AG08396 (cell line): ENCODE results near the gene ANKRD66.
"Not testable (repeated sequence)": the region's sequence is repeated elsewhere in the genome, so short reads cannot be mapped to it uniquely, and the experiment has no call there.

ENCODE experiments used
- DNase-seq: peaks from one replicate; pipeline ENCODE4 v3.0.0; 2012; ENCODE audit warnings: low spot score, mixed read lengths

ANKRD66 gene

DNA sequence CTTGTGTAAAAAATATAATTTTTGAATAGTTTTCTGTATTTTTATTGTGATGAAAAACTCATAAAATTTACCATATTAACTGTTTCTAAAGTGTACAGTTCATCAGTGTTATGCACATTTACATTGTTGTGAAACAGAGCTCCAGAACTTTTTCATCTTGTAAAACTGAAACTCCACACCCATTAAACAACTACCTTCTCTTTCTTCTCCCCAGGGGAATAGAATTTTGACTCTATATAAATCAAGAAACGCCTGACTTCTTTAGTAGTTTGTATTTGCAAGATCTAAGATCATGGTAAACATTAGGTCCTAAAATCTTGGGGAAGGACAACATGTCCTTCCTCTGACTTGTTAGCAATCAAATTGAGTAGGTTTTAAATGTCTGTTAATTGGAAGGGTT lies 9.1 kb downstream of the ANKRD66 start:
- DNase-seq = no peak

DNA sequence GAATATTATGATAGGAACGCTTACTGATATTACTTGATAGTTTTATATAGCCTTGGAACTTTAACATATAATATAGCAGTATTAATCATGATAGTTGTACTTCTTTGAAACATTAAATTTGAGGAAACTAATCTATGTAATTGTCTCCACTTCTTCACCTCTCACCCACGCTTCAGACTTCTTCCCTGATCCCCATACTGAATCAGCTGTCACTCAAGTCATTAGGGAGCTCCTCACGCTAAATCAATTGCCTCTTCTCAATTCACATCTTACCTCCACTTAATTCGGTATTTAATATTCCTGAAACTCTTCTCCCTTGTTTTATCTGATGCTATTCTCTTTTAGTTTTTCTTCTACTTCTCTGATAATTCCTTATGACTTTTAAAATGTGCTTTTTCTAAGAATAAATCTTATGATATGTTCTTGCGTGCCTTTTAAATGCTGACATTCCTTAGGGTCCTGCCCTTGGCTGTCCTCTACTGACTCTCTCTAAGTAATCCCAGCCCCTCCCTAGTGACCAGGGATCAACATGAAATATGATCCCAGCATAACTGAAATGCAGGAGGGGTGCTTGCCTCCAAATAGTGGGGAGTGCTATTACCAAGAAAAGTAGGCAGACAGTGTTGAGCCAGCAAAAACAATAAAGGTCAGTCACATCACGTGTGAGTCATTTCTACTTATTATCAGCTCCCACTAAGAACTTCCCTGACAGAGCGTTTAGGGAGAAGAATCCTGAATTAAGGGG lies 9.9 kb downstream of the ANKRD66 start:
- DNase-seq = no peak

DNA sequence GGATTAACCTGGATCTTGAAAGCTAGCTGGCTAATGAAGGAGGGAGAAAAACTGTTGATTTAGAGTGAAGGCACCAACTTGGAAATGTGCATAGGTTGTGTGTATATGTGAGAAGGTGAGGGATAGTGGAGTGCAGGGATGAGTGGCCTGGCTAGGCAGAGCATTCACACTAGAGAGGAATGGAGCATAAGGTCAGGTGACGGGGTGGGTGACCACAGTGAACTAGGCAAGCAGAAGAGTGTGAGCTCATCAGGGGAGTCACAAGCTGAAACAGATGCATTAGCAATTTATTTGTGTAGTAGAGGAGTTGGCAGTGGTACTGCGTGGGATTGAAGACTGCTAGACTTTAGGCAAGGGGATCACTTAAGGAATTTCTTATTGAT lies 10.5 kb downstream of the ANKRD66 start:
- DNase-seq = no peak

DNA sequence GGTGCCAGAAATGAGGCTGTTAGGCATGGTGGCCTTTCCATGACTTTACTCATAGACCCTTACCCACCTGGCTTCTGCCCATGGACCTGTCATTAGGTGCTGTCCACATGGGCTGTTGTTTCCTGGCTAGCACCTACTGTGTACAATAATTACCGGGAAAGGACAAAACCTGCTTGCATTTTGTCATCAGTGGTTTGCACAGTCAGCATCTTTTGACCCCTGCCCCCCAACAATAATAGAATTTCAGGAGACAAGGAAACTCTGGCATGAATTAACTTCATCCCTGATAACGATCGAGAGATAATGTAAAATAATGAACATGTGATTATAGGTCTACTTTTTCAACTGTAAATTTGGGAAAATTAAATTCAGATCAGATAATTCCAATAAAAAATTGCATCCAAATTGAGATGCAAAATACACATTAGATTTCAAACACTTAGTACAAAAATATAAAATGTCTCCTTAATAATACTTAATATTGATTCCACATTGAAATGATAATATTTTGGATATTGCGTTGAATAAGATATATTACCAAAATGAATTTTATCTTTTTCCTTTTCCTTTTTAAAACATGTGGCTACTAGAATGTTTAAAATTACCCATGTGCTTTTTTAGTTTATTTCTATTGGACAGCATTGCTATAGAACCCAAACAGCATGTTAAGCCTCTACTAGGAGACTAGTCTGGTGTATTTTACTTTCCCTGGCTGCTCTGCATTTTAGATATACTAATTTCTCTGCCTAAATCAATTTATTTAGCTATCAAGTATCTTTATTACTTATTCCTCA lies 12.4 kb downstream of the ANKRD66 start:
- DNase-seq = no peak

DNA sequence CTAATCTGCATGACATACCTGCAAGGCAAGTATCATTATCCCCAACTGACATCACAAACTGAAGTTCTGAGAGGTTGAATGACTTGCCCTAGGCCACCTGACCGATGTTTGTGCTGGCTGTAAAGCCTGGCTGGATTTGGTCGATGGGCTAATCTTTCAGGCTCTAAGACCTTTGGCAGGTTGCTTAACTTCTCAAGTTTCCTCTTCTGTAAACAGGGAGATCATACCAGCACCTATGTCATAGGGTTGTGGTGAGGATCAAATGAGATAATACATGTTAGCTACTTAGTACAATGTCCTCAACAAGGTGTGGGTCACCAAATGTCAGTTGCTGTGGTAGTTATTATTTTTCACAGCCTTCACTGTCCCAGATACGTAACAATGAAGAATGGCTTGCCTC lies 14.2 kb downstream of the ANKRD66 start:
- DNase-seq = no peak

DNA sequence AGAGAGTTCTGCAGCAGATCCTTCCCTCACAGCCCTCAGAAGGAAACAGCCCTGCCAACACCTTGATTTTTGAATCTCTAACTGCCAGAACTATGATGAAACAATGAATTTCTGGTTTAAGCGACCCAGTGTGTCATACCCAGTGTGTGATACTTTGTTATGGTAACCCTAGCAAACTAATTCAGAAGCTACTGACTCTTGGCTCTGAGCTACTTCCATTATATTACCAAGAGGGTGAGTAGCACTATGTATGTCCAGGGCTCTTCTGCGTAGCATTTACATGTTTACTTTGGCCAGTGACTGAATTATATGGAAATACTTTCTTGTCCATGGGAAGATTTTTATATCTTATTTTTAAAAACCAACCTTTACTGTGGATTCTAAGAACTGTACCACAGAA lies 16.7 kb downstream of the ANKRD66 start:
- no peak for DNase-seq

DNA sequence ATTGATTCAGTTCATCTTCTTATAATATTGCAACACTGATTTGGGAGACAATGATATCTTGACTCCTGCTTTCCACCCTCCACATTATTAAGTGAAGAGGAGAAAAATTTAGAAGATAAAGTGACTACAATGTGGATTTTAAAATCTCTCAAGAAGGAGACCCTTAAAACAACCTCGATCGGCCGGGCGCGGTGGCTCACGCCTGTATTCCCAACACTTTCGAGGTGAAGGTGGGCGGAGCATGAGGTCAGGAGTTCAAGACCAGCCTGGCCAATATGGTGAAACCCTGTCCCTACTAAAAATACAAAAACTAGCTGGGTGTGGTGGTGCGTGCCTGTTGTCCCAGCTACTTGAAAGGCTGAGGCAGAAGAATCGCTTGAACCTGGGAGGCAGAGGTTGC lies 17.5 kb downstream of the ANKRD66 start:
- DNase-seq = not testable (repeated sequence)

DNA sequence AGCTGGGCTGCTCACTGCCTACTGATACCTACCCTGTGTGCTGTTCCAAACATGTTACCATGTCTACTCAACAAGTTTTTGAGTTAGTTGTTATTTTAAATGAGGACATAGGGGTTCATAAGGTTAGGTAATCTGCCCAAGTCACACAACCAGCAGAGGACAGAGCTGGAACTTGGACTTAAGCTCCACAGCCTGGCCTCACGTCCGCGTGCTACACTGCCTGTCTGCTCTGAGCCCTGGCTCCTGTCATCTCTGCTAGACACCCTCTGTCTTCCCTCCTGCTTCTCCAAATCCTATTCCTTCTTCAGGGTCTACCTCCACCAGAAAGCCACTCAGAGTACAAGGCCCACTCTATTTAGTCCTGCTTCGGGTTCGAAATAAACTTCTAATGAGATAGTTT lies 18.2 kb downstream of the ANKRD66 start:
- DNase-seq = no peak

DNA sequence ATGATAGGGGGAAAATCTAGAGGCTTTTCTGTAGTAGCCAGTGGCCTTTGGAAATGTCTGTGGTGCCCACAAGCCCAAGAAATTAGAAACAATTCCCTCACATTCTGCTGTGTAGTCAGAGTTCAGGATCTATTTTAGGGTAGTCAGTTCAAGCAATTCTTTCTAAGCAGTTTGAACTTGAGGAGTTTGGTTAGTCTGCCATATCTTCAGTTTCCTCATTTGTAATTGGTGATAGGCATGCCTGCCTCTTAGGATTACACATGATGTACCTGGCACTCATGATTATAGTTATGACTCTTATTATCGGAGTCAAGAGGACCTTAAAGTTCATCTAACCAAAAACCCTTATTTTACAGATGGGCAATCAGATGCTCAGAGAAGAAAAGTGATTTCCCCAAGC lies 25.3 kb downstream of the ANKRD66 start:
- DNase-seq = no peak

DNA sequence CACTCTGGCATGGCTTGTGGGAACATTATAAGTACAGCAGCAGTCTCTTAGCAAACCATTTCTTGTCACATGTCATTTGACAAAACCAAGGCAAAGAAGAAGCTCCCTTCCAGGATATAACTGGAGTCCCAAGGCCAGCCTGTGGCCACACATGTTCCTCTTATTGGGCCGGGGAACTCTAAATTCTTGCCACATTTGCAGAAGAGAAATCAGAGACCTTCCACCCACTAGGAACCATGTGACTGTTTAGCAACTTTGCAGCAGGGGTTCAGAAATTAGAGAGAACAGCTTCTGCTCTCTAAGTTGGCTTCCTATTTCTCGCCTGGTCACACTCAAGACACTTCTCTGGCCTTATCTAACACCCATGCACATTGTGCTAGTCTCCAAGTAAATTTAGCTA lies 26.0 kb downstream of the ANKRD66 start:
- no peak for DNase-seq

DNA sequence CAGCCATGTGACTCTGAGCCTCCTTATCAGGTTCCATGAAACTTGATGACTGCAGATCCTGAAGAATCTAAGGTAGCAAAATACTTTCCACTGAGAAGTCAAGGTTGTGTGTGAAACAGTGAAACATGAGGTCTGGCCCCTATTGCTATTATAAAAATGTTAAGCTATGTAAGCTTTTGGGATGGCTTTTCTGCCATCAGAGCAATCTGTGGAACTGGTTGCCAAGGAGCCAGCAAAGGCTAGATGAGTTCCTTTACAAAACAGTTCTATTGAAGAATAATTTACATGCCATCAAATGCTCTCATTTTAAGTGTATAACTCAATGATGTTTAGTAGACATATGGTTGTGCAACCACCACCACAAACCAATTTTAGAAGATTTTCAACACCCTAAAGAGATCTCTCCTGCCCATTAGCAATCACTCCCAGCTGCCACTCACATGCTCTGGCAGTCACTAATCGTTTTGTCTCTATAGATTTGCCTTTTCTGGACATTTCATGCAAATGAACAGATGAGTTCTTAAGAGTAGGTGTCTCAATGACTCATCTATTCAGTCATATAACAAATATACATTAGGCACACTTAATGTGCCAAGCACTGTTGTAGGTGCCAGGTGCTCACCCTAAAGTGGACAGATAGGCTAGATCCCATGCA lies 26.6 kb downstream of the ANKRD66 start:
- no peak for DNase-seq

DNA sequence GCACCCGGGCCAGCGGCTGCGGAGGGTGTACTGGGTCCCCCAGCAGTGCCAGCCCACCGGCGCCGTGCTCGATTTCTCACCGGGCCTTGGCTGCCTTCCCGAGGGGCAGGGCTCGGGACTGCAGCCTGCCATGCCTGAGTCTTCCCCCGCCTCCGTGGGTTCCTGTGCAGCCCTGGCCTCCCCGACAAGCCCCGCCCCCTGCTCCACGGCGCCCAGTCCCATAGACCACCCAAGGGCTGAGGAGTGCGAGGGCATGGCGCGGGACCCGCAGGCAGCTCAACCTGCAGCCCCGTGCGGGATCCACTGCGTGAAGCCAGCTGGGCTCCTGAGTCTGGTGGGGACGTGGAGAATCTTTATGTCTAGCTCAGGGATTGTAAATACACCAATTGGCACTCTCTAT lies 28.0 kb downstream of the ANKRD66 start:
- not testable (repeated sequence) for DNase-seq

DNA sequence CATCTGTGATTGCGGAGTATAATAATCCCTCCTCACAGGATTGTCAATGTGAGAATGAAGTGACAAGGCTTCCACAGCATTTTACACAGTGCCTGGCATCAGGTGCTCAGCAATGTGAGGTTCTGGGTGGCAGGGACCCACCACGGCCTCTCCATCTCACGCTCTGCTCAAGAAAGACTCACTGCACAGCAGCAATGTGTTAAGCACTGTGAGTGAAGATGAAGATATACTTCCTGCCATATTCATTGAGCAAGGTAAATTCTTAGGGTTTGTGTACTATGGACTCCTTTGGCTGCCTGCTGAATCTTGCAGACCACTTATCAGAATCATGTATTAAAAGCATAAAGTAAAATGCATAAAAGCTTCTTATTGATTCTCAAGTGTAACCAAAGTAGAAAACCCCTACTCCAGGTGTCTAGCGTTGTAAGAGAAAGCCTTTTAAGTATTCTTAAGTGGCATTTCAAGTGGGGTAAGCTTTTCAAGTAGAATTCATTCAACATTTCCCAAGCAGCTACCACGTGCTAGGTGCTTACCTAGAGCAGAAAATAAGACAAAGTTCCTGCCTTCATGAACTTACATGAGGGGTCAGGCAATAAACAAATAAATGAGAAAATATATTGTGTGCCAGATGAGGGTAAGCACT lies 29.5 kb downstream of the ANKRD66 start:
- DNase-seq = no peak

DNA sequence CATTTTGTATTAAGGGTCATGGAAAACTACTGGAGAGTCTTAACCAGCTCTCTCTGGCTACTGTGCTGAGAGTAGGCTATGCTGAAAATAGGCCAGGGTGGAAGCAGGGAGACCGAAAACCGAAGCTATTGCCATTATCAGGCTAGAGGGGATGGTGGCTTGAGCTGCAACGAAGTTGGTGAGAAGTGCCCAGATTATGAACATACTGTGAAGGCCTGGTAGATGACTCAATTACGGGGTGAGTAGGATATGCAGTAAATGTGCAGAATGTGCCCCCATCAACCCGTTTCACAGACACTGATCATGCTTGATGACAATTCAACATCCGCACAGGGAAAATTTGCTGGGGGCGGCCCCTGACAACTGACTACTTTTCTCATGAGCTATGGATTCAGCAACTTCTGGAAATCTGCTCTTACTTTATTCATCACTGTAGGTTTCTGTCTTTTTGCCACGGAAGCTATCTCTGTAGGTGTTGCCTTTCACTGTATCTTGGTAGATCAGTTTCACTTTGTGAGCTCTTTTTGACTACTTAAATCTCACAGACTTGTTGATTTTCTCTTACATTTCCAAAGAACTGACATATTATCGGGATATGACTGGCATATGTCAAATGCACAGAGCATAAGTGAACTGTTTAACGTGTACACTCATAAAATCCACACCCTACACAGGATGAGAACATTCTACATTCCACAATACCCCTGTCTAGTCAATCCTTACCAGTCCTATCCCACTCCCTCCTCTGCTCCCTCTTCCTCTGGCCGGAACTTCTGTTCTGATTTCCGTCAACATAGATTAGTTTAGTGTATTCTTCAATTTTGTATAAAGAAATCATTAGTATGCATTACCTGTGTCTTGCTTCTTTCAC lies 31.0 kb downstream of the ANKRD66 start:
- no peak for DNase-seq

DNA sequence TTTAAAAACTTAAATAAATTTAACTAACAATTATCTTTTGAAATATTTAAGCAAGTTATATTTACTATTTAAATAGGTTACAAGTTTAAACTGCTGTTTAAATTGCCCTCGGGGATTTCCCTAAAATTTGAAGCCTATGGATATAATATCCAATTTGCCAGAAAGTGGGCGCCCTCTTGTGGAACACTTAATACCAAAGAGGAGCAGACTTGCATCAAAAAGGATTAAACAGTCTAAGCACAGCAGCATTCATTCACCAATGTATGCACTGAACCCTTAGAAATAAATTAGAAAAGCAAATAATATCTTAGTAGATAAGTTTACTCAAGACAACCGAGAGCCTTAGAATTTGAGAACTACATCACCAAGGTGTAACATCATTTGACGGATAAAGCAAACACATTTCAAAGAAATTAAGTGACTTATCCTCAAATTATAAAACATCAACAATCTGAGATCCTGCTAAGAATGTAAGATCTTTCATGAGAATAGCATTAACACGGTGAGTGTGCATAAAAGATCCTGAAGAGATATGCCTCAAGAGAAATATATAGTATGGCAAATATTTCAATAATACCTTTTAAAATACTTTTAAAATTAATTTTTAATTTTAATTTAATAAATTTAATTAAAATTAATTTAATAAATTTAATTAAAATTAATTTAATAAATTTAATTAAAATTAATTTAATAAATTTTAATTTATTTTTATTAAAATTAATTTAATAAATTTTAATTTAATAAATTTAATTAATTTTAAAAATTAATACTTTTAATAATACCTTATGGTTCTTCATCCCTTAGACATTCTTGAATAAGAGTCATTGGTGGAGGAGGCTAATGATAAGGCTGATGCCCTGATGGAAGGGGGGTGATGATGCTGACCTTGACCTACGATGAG lies 35.0 kb downstream of the ANKRD66 start:
- DNase-seq = peak; percentile 21

DNA sequence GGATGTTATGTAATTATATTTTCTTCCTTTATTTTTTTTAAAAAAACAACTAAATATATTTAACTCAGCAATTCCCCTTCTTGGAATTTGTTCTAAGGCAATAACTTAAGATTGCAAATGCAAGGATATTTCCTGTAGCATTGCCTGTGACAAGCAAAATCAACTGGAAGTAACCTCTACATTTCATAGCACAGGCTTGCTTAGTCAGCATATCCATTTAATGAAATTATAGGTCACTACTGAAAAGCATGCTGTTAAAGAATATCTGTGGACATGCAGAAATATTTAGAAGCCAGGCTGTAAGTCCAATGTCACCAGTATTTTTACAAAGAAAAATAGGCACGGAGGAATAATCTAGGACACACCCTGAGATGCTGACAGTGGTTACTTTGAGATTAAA lies 37.8 kb downstream of the ANKRD66 start:
- DNase-seq = no peak

DNA sequence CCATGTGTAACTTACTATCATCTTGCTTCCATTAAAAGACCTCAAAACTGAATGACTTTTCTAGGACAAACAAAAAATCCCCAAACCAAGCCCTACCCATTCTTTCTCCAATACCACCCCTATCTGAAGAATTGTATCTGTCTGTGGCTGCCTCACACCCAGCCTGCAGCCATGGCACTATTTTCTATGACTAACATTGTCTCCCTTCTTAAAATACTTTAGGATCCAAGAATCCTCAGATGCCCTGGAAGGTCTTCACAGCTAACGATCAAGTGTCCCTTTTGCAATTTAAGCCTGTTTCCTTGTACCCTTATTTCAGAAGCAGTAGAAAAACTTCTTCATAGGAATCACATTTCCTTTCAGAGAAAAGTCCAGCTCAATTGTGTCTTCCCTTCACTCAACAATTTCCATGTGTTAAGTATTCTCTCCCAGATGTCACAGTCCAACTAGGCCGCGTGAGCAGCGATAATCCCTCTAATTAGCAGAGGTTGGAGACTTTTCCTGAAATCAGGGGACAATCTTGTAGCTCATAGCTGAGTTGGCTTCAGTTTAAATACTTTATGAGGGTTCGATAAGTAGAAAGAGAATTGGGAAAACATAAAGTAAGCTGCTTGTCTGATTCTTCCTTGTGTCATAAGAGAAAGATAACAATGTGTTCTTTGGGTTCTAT lies 41.3 kb downstream of the ANKRD66 start:
- DNase-seq = no peak

DNA sequence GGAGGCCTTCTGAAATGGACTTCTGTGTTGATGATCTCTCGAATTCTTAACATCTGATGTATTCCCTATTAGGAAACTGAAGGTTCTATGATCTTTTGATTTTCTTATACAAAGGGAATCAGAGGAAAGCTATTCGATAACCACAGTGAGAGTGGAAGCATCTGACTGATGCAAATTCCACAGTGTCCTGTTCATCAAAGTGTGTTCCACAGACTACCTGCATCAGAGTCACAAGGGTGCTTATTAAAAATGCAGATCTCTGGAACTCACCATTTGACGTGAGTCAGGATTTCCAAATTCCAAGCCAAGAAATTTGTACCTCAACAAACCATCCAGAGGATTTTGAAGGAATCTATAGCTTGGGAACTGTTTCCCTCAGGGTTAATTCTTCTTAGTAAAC lies 42.1 kb downstream of the ANKRD66 start:
- DNase-seq = no peak

DNA sequence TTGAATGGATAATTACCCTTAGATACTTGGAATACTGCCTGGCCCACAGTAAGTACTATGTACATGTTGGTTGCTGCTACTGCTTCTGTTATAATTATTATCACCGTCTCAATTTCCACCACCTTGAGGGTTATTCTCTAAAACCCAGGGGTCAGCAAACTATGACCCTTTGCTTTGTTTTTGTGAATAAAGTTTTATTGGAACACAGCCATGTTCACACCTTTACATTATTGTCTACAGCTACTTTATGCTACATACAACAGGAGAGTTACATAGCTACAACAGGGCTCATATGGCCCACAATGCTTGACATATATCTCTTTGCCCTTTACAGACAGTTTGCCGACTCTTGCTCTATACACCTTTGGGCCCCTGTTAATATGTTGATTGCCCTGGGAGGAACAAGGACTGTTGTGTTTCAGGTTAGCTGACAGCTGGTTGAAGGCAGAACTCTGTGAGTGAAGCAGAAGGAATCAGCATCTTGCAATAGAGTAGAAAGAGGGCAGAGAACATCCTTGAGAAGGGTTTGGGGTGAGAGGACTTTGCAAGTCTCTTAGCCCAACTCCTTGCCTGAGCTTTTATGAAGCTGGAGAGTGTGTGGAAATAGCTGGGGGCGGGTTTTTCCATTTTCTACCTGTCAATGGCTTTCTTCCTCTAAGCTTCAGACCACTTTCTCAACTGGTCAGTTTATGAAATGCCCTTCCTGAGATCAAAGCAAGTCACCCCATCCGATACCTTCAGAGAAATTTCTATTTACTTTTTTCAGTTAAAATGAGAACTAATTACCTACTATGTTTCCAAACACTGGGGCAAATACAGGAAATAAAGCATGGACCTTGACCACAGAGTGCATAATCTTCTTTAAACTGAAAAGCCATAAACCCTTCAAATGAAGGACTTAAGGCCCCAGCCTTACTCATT lies 43.0 kb downstream of the ANKRD66 start:
- no peak for DNase-seq
